SK-N-MC (cell line): ENCODE measurements around the gene LTC4S.

ENCODE experiments used
- DNase-seq: peaks from one replicate; pipeline ENCODE4 v3.0.0-alpha.2; 2011; ENCODE audit warnings: low read depth, low spot score
- H3K27ac ChIP-seq: fragments of 200-600 bp; sonication (generic); 2 replicates; pipeline ENCODE4 v1.5.1; 2016; ENCODE audit warnings: mixed run types
- H3K36me3 ChIP-seq: fragments of 200-600 bp; sonication (generic); 2 replicates; pipeline ENCODE4 v1.6.1; 2017; ENCODE audit warnings: antibody characterized with exemption, low read length, mixed read lengths; ENCODE audit not compliant: insufficient read depth
- H3K4me3 ChIP-seq: fragments of 200-600 bp; sonication (generic); 2 replicates; pipeline ENCODE4 v1.5.1; 2016
- H3K9ac ChIP-seq: fragments of 200-600 bp; sonication (generic); 2 replicates; pipeline ENCODE4 v1.8.0; 2017; ENCODE audit warnings: mixed run types, mixed read lengths; ENCODE audit not compliant: insufficient read length
- H3K9me3 ChIP-seq: fragments of 200-600 bp; sonication (generic); 2 replicates; pipeline ENCODE4 v1.6.1; 2017; ENCODE audit warnings: low read depth, mild to moderate bottlenecking, antibody characterized with exemption, low read length, moderate library complexity, mixed read lengths
- EZH2 ChIP-seq: fragments of 200-600 bp; sonication (generic); IDR thresholded peaks from one replicate; pipeline ENCODE4 v1.6.1; 2017; ENCODE audit warnings: antibody characterized with exemption
- FOXP2 ChIP-seq: optimal IDR thresholded peaks from 2 replicates; pipeline ENCODE3; 2011; ENCODE audit warnings: mild to moderate bottlenecking, moderate library complexity; ENCODE audit not compliant: insufficient read depth; ENCODE audit errors: extremely low read length, control extremely low read depth
- POLR2AphosphoS5 ChIP-seq: IDR thresholded peaks from 2 replicates; pipeline ENCODE4 v1.6.1; 2012; ENCODE audit warnings: mild to moderate bottlenecking, low read depth, low read length, borderline replicate concordance

The LTC4S gene

DNA sequence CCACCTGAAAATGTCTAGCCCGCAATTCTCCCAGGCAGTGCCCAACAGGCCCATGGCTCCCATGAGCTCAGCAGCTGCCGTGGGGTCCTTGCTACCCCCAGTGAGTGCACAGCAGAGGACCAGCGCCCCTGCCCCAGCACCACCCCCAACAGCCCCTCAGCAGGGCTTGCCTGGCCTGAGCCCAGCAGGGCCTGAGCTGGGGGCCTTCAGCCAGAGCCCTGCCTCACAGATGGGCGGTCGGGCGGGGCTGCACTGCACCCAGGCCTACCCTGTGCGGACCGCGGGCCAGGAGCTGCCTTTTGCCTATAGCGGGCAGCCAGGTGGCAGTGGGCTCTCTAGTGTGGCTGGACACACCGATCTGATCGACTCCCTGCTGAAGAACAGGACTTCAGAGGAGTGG lies 19.3 kb upstream of the LTC4S start:
- TF ChIP-seq POLR2AphosphoS5 (no peak), FOXP2 (no peak), EZH2 (no peak)
- H3K36me3 ChIP-seq, result peaks cover 81% of the 10 kb centered on the region

GRCh38 chr5:179776411-179776938 lies 17.3 kb upstream of the LTC4S start:
- no peak overlapping the region for H3K4me3 ChIP-seq

More for the DNA sequence above, 19.3 kb upstream of the LTC4S start:
- no peak overlapping the region for H3K9ac ChIP-seq
- DNase-seq, result no peak
- no peak overlapping the region for H3K27ac ChIP-seq
- no peak overlapping the region for H3K4me3 ChIP-seq
- no peaks in the 10 kb centered on the region for H3K9me3 ChIP-seq

DNA sequence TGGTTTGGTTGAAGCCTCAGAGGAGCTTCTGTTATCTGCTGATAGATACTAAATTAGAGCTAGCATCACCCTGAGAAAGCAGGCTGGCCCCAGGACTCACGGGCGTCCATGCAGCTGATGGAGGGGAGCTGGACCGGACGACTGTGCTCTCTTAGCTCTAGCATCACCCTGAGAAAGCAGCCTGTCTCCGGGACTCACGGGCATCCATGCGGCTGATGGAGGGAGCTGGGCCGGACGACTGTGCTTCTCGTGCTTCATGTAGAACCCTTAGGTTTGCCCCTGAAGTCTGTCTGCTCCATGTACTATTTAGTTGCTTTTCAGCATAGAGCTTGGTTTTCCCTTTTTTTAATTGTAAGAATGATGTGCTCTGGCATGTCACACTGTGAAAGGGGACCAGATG lies 16.3 kb upstream of the LTC4S start:
- Histone ChIP-seq H3K36me3 (peaks cover 57% of the 10 kb centered on the region; the same call in 1 of the 2 replicates), H3K9me3 (no peaks in the 10 kb centered on the region), H3K27ac (no peak overlapping the region), H3K9ac (no peak overlapping the region), H3K4me3 (no peak overlapping the region)
- no peak for DNase-seq
- TF ChIP-seq EZH2, result no peak
- no peak for TF ChIP-seq FOXP2
- TF ChIP-seq POLR2AphosphoS5, result no peak

More at GRCh38 chr5:179776411-179776938, 17.3 kb upstream of the LTC4S start:
- no peak for DNase-seq
- TF ChIP-seq FOXP2 (no peak), POLR2AphosphoS5 (no peak), EZH2 (no peak)
- Histone ChIP-seq H3K27ac (no peak overlapping the region), H3K9ac (no peak overlapping the region), H3K9me3 (no peaks in the 10 kb centered on the region), H3K36me3 (peaks cover 67% of the 10 kb centered on the region; the same call in 1 of the 2 replicates)

DNA sequence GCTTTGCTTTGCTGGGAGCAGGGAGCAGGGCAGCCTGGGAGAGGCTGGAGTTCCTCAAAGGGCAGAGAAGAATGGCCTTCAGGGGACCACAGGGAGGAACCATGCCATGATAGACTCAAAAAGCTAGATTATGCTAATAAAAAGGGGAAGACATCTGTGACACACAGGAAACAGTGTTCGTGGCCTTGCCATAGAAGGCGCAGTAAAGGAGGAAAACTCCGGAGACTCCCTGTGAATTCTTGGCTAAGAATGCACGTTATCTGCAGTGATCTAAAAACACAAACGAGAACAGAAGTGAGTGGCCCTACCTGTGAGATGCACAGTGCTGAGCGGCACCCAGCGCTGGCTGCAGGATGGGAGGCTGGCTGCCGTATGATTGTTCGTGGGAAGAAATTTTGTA lies 15.9 kb upstream of the LTC4S start:
- no peaks in the 10 kb centered on the region for H3K9me3 ChIP-seq
- peaks cover 54% of the 10 kb centered on the region; the same call in 1 of the 2 replicates for H3K36me3 ChIP-seq
- no peak overlapping the region for H3K4me3 ChIP-seq
- H3K9ac ChIP-seq, result no peak overlapping the region
- no peak overlapping the region for H3K27ac ChIP-seq
- no peak for DNase-seq
- TF ChIP-seq FOXP2 (no peak), POLR2AphosphoS5 (no peak), EZH2 (no peak)

DNA sequence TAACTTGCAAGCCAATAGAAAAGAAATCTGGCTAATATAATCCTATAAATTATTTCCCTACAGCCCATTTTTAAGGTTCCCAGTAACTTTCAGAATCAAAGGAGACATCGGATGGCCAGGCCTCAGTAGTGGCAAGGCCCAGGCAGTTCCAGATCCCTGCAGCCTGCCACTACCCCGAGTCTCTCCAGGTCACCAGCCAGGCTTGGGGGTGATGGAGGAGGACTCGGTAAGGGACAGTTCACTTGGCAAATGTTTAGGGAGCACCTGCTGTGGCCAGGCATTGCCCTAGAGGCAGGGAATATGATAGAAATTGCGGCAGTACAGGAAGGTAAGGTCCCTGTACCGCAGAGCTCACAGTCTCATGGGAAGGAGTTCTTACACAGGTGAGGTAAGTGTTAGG lies 15.2 kb upstream of the LTC4S start:
- DNase-seq, result no peak

DNA sequence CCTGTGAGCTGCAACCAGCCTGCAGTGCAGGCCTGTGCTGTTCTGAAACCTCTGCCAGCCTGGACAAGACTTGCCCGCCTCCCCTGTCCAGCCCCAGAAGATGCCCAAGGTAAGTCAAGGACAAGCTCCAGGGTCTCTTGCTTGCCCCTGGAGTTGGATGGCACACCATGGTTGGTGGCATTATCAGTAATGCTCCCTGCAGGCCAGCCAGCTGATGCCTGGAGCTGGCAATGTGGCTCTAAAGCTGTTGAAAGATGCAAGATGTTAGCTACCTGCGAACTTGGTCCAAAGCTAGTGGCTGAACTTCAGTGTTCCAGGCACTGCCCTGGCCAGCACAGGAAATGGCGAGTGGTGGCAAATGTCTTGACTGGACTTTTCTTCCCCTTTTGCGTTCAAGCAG lies 14.0 kb upstream of the LTC4S start:
- Histone ChIP-seq H3K9me3 (no peaks in the 10 kb centered on the region), H3K9ac (no peak overlapping the region), H3K36me3 (peaks cover 36% of the 10 kb centered on the region; the same call in 1 of the 2 replicates), H3K4me3 (no peak overlapping the region), H3K27ac (no peak overlapping the region)
- no peak for DNase-seq
- TF ChIP-seq FOXP2 (no peak), POLR2AphosphoS5 (no peak), EZH2 (no peak)

More for the DNA sequence above, 15.2 kb upstream of the LTC4S start:
- Histone ChIP-seq H3K36me3 (peaks cover 48% of the 10 kb centered on the region; the same call in 1 of the 2 replicates), H3K4me3 (no peak overlapping the region), H3K9me3 (no peaks in the 10 kb centered on the region), H3K27ac (no peak overlapping the region), H3K9ac (no peak overlapping the region)
- TF ChIP-seq EZH2 (no peak), FOXP2 (no peak), POLR2AphosphoS5 (no peak)

DNA sequence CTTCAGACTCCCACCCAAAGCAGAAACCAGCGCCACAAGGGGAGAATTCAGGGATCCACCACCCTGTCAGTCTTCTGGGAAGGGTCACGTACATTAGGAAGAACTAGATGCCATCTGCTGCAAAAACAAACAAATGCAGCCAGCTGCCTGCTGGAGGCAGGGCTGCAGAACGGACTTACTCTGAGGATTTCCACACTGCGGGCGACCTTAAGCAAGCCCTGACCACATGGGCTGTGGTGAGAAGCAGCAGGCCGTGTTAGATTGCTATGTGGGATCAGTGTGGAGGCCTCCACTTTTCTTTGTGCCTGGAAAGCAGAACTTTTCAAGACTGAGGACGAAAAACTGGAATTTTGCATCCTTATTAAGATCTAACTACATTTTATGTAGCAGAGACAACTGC lies 13.4 kb upstream of the LTC4S start:
- peaks cover 30% of the 10 kb centered on the region; the same call in 1 of the 2 replicates for H3K36me3 ChIP-seq
- TF ChIP-seq FOXP2 (no peak), EZH2 (no peak), POLR2AphosphoS5 (no peak)
- H3K27ac ChIP-seq, result no peak overlapping the region
- H3K9me3 ChIP-seq, result no peaks in the 10 kb centered on the region
- H3K4me3 ChIP-seq, result no peak overlapping the region
- H3K9ac ChIP-seq, result no peak overlapping the region
- DNase-seq, result no peak

DNA sequence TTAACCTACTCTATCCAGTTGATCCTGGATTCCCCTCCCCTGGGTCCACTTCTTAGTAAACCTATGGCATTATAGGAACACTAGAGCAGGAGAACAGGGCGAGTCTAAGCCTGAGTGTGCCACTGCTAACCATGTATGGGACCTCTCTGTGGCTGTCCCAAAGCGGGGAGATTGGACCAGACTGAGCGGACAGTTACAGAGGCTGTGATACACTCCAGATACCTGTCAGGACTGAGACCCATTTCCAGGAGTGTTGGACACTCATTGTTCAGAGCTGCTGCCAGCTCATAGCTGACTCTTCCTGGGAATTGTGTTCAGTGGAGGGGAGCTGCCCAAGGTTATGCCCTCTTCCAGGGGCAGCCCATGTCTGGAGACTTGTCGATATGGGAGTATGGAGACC lies 11.9 kb upstream of the LTC4S start:
- H3K4me3 ChIP-seq, result no peak overlapping the region
- H3K9ac ChIP-seq, result no peak overlapping the region
- peaks cover 20% of the 10 kb centered on the region; the same call in 1 of the 2 replicates for H3K36me3 ChIP-seq
- H3K27ac ChIP-seq, result no peak overlapping the region
- no peaks in the 10 kb centered on the region for H3K9me3 ChIP-seq
- DNase-seq, result no peak
- TF ChIP-seq POLR2AphosphoS5 (no peak), EZH2 (no peak), FOXP2 (no peak)

- Histone ChIP-seq H3K9ac (no peak overlapping the region), H3K27ac (no peak overlapping the region), H3K36me3 (peaks cover 12% of the 10 kb centered on the region; the same call in 1 of the 2 replicates), H3K4me3 (no peak overlapping the region), H3K9me3 (no peaks in the 10 kb centered on the region)
- TF ChIP-seq FOXP2 (no peak), EZH2 (no peak), POLR2AphosphoS5 (no peak)
- no peak for DNase-seq
Observed at GRCh38 chr5:179783128-179783527, 10.7 kb upstream of the LTC4S start.
